Hepatocyte (in vitro differentiated cells): ENCODE results near the gene PRPF38A. TPM values are rescaled to one million over a fixed set of nuclear protein-coding genes. Genes with fewer than 3 reads are reported as not detected.
A peak's percentile ranks its signal among the peaks of the same experiment; 100 is the strongest.

ENCODE experiments used
- DNase-seq: peaks from one replicate; pipeline ENCODE4 v3.0.0-alpha.2; 2016; ENCODE audit warnings: low spot score
- H2AFZ ChIP-seq: fragments of 200-600 bp; sonication (generic); 2 replicates; pipeline ENCODE4 v1.6.0; 2016; ENCODE audit warnings: antibody characterized with exemption, mild to moderate bottlenecking
- H3K27ac ChIP-seq: fragments of 200-600 bp; sonication (generic); 2 replicates; pipeline ENCODE4 v1.5.1; 2016; ENCODE audit warnings: mild to moderate bottlenecking
- H3K27me3 ChIP-seq: fragments of 200-600 bp; sonication (generic); 2 replicates; pipeline ENCODE4 v1.6.1; 2016
- H3K36me3 ChIP-seq: fragments of 200-600 bp; sonication (generic); replicated peaks from 2 replicates; pipeline ENCODE4 v1.5.1; 2016; ENCODE audit warnings: low read depth; ENCODE audit not compliant: insufficient read depth
- H3K4me1 ChIP-seq: fragments of 200-600 bp; sonication (generic); 2 replicates; pipeline ENCODE4 v1.5.1; 2016; ENCODE audit warnings: mild to moderate bottlenecking, moderate library complexity; ENCODE audit not compliant: insufficient read depth
- H3K4me2 ChIP-seq: fragments of 200-600 bp; sonication (generic); 2 replicates; pipeline ENCODE4 v1.6.0; 2016
- H3K4me3 ChIP-seq: fragments of 200-600 bp; sonication (generic); 2 replicates; pipeline ENCODE4 v1.5.1; 2016; ENCODE audit warnings: mild to moderate bottlenecking
- H3K79me2 ChIP-seq: fragments of 200-600 bp; sonication (generic); 2 replicates; pipeline ENCODE4 v1.6.0; 2017; ENCODE audit warnings: mild to moderate bottlenecking
- H3K9me2 ChIP-seq: fragments of 200-600 bp; sonication (generic); replicated peaks from 2 replicates; pipeline ENCODE4 v1.6.0; 2017; ENCODE audit warnings: mild to moderate bottlenecking; ENCODE audit not compliant: insufficient read depth
- H3K9me3 ChIP-seq: fragments of 200-600 bp; sonication (generic); 2 replicates; pipeline ENCODE4 v1.5.1; 2016; ENCODE audit warnings: low read depth, mild to moderate bottlenecking
- H4K20me1 ChIP-seq: fragments of 200-600 bp; sonication (generic); 2 replicates; pipeline ENCODE4 v1.6.0; 2016; ENCODE audit warnings: mild to moderate bottlenecking; ENCODE audit not compliant: insufficient read depth, poor library complexity, severe bottlenecking
- EZH2 ChIP-seq: fragments of 200-600 bp; sonication (generic); IDR thresholded peaks from 2 replicates; pipeline ENCODE4 v1.6.1; 2016; ENCODE audit warnings: antibody characterized with exemption, mild to moderate bottlenecking, borderline replicate concordance
- EZH2phosphoT487 ChIP-seq: fragments of 200-600 bp; sonication (generic); IDR thresholded peaks from one replicate; pipeline ENCODE4 v1.6.1; 2018; ENCODE audit warnings: antibody characterized with exemption, mild to moderate bottlenecking, low read depth, moderate library complexity; ENCODE audit not compliant: unreplicated experiment, severe bottlenecking
- WGBS: methylation state at CpG from one replicate; pipeline ENCODE4 v1.1.6; 2016; ENCODE audit warnings: low lambda C conversion rate; ENCODE audit errors: missing lambda C conversion rate; 5-methylcytosine and 5-hydroxymethylcytosine counted together
- polyA plus RNA-seq: library from polyadenylated mRNA; unstranded; fragments of >200 nt; fragmentation: Nextera tagmentation; extraction: Ambion mirVana; gene quantifications from 2 replicates; pipeline ENCODE4 v1.2.1, GENCODE V29; 2016
- total RNA-seq: library from RNA; depleted of rRNA; stranded (reverse); fragments of >200 nt; gene quantifications from 2 replicates; pipeline ENCODE4 v1.2.3, GENCODE V29; 2014
- TF ChIP-seq, protein P1 (sequence below): fragments of 200-600 bp; sonication (generic); IDR thresholded peaks from 2 replicates; pipeline ENCODE4 v1.5.1; 2016; ENCODE audit warnings: antibody characterized with exemption, mild to moderate bottlenecking; ENCODE audit not compliant: poor library complexity

PRPF38A gene
- total and polyA plus RNA-seq, 2 experiments from 2014 or later = 13.8 to 23.8 TPM

DNA sequence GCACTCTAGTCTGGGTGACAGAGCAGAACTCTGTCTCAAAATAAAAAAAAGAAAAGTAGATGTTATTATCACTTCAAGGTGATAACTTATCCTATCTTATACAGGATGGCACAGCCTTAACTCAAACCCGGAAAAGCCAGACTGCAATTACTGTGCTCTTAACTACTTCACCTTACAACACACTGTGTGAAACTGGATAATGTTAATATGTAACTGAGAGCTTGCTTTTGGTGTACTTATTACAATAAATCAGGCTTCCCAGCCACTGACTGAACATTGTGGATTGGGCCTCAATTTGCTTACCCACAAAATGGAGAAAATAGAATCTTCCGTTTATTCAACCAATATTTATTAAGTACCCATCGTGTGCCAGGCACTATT lies 1.6 kb upstream of the PRPF38A start:
- H3K27me3 ChIP-seq = no peaks in the 10 kb centered on the region
- H3K79me2 ChIP-seq = peaks cover 29% of the 10 kb centered on the region
- H3K27ac ChIP-seq = no peak overlapping the region
- peak overlapping the region; percentile 89 for H3K4me2 ChIP-seq
- no peaks in the 10 kb centered on the region for H4K20me1 ChIP-seq
- DNase-seq = peak; percentile 38
- H3K4me3 ChIP-seq = no peak overlapping the region
- H3K4me1 ChIP-seq = peaks cover 6% of the 10 kb centered on the region
- H3K9me2 ChIP-seq = no peaks in the 10 kb centered on the region
- WGBS = 42% methylated on average over 3 of the region's 3 CpGs
- H2AFZ ChIP-seq = no peak overlapping the region
- H3K36me3 ChIP-seq = no peaks in the 10 kb centered on the region
- TF ChIP-seq EZH2 (no peak), EZH2phosphoT487 (no peak)
- TF ChIP-seq, protein P1, sequence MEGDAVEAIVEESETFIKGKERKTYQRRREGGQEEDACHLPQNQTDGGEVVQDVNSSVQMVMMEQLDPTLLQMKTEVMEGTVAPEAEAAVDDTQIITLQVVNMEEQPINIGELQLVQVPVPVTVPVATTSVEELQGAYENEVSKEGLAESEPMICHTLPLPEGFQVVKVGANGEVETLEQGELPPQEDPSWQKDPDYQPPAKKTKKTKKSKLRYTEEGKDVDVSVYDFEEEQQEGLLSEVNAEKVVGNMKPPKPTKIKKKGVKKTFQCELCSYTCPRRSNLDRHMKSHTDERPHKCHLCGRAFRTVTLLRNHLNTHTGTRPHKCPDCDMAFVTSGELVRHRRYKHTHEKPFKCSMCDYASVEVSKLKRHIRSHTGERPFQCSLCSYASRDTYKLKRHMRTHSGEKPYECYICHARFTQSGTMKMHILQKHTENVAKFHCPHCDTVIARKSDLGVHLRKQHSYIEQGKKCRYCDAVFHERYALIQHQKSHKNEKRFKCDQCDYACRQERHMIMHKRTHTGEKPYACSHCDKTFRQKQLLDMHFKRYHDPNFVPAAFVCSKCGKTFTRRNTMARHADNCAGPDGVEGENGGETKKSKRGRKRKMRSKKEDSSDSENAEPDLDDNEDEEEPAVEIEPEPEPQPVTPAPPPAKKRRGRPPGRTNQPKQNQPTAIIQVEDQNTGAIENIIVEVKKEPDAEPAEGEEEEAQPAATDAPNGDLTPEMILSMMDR = no peak
- H3K9me3 ChIP-seq = no peaks in the 10 kb centered on the region

DNA sequence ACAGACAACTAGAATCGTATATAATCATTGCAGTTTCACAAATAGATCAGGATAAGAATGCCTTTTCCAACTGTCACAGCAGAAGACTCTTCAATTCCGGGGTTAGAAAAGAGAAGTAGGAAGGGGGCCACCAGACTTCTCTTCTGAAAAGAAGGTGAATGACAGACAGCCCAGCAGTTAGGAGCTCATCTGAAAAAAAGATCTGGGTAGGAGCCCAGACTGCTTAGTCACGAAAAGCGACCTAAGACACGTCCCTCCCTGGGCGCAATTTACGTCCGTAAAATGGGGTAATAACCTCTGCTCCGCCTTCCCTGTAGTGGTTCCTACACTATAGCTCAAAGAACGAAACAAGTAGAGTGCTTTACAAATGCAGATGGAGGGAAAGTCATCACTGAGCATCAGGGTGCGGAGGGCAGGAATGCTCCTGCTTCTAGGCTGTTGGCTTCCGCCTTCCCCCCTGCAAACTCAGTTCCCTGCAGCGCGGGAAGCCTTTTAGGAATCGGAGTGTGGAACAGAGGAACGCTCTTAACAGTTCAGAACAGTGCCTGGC lies 761 bp upstream of the PRPF38A start:
- DNase-seq = peak; percentile 54
- Histone ChIP-seq H3K4me3 (peak overlapping the region; percentile 62), H3K9me2 (no peaks in the 10 kb centered on the region), H3K79me2 (peaks cover 29% of the 10 kb centered on the region), H3K4me2 (peak overlapping the region; percentile 89), H4K20me1 (no peaks in the 10 kb centered on the region), H3K27ac (peak overlapping the region; percentile 5), H3K27me3 (no peaks in the 10 kb centered on the region), H3K9me3 (no peaks in the 10 kb centered on the region), H3K36me3 (no peaks in the 10 kb centered on the region), H3K4me1 (peaks cover 6% of the 10 kb centered on the region), H2AFZ (peak overlapping the region; percentile 72)
- TF ChIP-seq EZH2 (no peak), EZH2phosphoT487 (no peak)
- TF ChIP-seq, protein P1 = no peak
- 3% methylated on average over 16 of the region's 16 CpGs for WGBS

DNA sequence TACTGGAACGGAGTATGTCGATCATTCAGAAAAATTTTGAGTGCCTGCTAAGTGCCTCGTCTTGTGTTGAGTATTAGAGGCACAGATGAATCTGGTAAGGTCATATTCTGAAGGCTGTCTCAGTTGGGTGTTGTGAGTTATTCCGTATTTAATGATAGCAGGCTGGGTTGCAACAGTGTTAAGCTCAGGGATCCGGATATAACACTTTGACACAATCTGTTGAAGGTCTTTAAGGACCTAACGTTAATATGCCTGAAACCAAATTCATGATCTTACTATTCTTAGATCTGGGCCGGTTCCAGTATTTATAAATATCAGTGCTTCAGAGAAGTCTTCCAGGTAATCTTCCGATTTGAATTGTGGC lies 555 bp downstream of the PRPF38A start:
- Histone ChIP-seq H3K79me2 (peaks cover 29% of the 10 kb centered on the region), H3K9me2 (no peaks in the 10 kb centered on the region), H3K9me3 (no peaks in the 10 kb centered on the region), H3K4me3 (peak overlapping the region; percentile 65), H3K4me2 (peak overlapping the region; percentile 81), H3K4me1 (peaks cover 6% of the 10 kb centered on the region), H3K36me3 (no peaks in the 10 kb centered on the region), H3K27ac (peak overlapping the region; percentile 98), H3K27me3 (no peaks in the 10 kb centered on the region), H4K20me1 (no peaks in the 10 kb centered on the region), H2AFZ (peak overlapping the region; percentile 95)
- WGBS = 5% methylated on average over 8 of the region's 8 CpGs
- DNase-seq = no peak
- TF ChIP-seq EZH2phosphoT487 (no peak), EZH2 (no peak)
- TF ChIP-seq, protein P1 = no peak

DNA sequence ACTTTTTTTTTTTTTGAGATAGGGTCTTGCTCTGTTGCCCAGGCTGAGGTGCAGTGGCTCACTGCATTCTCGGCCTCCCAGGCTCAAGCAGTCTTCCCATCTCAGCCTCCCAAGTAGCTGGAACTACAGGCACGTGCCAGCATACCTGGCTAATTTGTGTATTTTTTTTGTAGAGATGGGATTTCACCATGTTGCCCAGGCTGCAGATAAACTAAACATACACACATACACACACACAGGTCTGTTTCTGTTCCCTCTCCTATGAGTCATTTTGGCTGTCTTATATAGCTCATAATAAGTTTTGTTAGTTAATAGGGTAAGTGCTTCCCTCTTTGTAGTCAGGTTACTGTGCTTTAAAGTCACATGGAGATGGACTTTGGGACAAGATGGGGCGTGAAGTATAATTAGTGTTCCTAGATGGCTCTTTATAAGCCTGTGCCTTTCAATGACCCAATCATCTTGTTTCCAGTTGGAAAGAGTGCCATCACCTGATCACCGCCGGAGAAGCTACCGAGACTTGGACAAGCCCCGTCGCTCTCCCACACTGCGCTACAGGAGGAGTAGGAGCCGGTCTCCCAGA lies 9.1 kb downstream of the PRPF38A start:
- Histone ChIP-seq H2AFZ (no peak overlapping the region), H3K79me2 (no peaks in the 10 kb centered on the region), H3K4me2 (no peak overlapping the region), H3K9me2 (no peaks in the 10 kb centered on the region), H3K4me1 (no peaks in the 10 kb centered on the region), H3K36me3 (peaks cover 10% of the 10 kb centered on the region), H3K27ac (no peak overlapping the region), H3K9me3 (no peaks in the 10 kb centered on the region), H3K27me3 (no peaks in the 10 kb centered on the region), H4K20me1 (no peaks in the 10 kb centered on the region), H3K4me3 (no peak overlapping the region)
- 96% methylated on average over 10 of the region's 10 CpGs for WGBS
- DNase-seq = no peak
- TF ChIP-seq, protein P1 = no peak
- TF ChIP-seq EZH2phosphoT487 = no peak
- TF ChIP-seq EZH2 = no peak
